ENCODE data around the gene CHST6.
"Not testable (repeated sequence)": the region's sequence is repeated elsewhere in the genome, so short reads cannot be mapped to it uniquely, and the experiment has no call there.

Gene CHST6

DNA sequence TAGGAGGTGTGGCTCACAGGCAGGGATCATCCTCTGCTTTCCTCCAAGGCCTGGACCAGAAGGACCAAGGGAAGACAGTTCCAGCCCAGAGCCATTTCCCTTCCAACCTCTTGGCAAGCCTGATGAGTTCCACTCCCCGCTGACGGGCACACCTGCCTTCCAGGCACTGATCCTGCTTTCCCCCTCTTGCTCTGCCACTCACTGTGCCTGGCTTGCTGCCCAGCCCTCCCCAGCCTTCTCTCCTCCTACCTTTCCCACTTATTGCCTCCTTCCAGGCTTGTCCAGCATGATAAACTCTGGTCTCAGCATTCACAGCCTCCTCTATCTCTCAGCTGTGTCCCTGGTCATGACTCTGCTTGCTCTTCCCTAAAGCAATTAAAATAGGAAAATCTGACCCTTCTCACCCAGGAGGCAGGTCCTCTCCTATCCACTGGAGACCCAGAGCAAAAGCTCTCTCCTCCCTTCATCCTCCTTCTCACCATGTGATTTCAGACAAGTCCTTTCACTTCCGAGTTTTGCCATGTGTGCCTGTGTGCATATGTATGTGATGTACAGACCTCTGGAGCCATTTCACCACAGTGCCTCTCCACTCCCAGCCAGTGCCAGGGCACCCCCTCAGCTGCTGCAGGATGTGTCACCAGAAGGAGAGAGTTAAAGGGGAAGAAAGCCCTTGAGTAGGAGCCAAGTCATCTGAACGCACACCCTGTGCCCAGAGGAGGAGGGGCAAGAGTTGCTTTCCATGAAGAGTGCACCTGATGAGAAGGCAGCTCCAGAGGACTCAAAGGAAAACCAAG lies 17.4 kb downstream of the CHST6 start:
- no peaks in the 10 kb centered on the region for H3K9me3 ChIP-seq (ENCODE audit: control insufficient read depth in 2 of 2, low read length in 2 of 2)
- no peaks in the 10 kb centered on the region for H3K4me1 ChIP-seq (ENCODE audit: control insufficient read depth in 2 of 2, insufficient read depth in 2 of 2, low read length in 2 of 2)
- no peaks in the 10 kb centered on the region for H3K27me3 ChIP-seq (ENCODE audit: control insufficient read depth in 2 of 2, insufficient read depth in 2 of 2, low read length in 2 of 2)
- H3K9ac ChIP-seq (ENCODE audit: low read depth in 1 of 2, low read length in 2 of 2): no peak overlapping the region
- H3K27ac ChIP-seq (ENCODE audit: low read depth in 2 of 2, low read length in 2 of 2): no peak overlapping the region
- no peak overlapping the region for H3K4me3 ChIP-seq (ENCODE audit: low read length in 2 of 2)
- H3K36me3 ChIP-seq (ENCODE audit: control insufficient read depth in 2 of 2, insufficient read depth in 2 of 2, low read length in 2 of 2): no peaks in the 10 kb centered on the region

DNA sequence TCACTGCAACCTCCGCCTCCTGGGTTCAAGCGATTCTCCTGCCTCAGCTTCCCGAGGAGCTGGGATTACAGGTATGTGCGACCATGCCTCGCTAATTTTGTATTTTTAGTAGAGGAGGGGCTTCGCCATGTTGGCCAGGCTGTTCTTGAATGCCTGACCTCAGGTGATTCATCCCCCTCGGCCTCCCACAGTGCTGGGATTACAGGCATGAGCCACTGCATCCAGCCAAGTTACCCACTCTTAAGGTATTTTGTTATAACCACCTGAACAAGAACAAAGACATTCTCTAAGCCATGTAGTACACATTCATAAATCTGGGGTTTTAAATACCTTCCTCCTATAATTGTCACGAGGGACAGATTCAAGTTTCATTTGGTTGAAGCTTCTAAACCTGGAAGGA lies 18.4 kb downstream of the CHST6 start:
- no peaks in the 10 kb centered on the region for H3K4me1 ChIP-seq (ENCODE audit: control insufficient read depth in 2 of 2, insufficient read depth in 2 of 2, low read length in 2 of 2)
- H3K9me3 ChIP-seq (ENCODE audit: control insufficient read depth in 2 of 2, low read length in 2 of 2): no peaks in the 10 kb centered on the region
- H3K9ac ChIP-seq (ENCODE audit: low read depth in 1 of 2, low read length in 2 of 2): no peak overlapping the region
- H3K4me3 ChIP-seq (ENCODE audit: low read length in 2 of 2): no peak overlapping the region
- H3K36me3 ChIP-seq (ENCODE audit: control insufficient read depth in 2 of 2, insufficient read depth in 2 of 2, low read length in 2 of 2): no peaks in the 10 kb centered on the region
- H3K27ac ChIP-seq (ENCODE audit: low read depth in 2 of 2, low read length in 2 of 2): no peak overlapping the region
- H3K27me3 ChIP-seq (ENCODE audit: control insufficient read depth in 2 of 2, insufficient read depth in 2 of 2, low read length in 2 of 2): no peaks in the 10 kb centered on the region

DNA sequence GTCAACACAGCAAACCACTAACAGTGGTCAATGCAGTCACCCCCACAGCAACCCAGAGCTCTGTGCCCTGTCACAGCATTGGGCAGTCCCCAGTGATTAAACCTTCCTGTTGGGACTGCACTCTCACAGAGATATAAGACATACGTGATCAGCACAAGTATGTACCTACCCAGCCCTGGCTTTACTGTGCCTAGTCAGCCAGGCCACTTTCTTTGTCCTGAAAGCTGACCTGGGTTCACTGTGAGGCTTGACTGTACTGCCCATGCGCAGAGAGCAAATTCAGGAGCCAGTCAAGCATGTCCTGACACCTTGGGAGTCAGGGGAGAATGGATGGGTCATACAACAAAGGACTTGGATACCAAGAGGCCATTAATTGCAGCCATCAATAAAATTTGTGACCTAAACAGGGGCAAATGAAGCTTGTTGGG lies 19.8 kb downstream of the CHST6 start:
- Histone ChIP-seq H3K4me3 (ENCODE audit: low read length in 2 of 2) (no peak overlapping the region), H3K9ac (ENCODE audit: low read depth in 1 of 2, low read length in 2 of 2) (no peak overlapping the region), H3K27me3 (ENCODE audit: control insufficient read depth in 2 of 2, insufficient read depth in 2 of 2, low read length in 2 of 2) (no peaks in the 10 kb centered on the region), H3K9me3 (ENCODE audit: control insufficient read depth in 2 of 2, low read length in 2 of 2) (no peaks in the 10 kb centered on the region), H3K36me3 (ENCODE audit: control insufficient read depth in 2 of 2, insufficient read depth in 2 of 2, low read length in 2 of 2) (no peaks in the 10 kb centered on the region), H3K27ac (ENCODE audit: low read depth in 2 of 2, low read length in 2 of 2) (no peak overlapping the region), H3K4me1 (ENCODE audit: control insufficient read depth in 2 of 2, insufficient read depth in 2 of 2, low read length in 2 of 2) (no peaks in the 10 kb centered on the region)

DNA sequence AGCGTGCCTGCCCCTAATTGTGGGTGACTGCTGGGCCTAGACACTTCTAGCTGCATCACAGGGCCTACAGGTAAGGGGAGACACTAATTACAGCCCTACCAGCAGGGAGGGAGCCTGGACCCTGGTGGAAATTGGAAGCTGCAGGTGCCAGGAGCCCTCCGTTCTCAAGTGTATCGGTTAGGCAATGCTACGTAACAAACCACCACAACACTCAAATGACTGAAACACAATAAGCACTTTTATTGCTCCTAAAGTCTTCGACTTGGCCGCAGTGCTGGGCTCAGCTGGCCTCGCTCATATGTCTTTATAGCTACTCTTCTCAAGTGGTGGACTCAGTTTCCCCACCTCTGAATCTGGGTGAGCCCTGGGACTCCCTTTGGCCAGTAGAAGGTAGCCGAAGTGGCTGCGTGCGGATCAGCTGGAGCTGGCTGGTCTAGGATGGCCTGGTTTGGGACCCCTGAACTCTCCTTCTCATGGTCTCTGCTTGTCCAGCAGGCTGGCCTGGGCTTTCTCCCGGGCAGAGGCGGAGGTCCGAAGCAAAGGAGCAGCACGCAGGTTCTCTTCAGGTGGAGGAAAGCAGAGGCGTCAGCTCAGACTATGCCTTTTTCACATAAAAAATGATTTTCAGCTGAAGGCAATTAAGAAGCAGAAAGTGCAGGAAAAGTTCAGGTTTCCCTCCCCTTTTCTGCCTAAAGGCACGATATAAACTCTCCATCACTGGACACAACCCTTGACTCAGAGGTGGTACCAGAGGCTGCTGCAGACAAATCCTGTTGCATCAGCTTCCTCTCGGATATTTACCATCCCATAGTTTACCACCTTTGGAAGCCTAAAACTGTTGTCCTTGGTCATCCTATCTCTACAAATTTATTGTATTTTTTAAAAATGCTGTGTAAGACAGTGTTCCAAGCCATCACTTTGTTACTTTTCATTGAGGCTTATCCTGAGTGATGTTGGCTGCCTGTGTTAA lies 22.0 kb downstream of the CHST6 start:
- no peak overlapping the region for H3K9ac ChIP-seq (ENCODE audit: low read depth in 1 of 2, low read length in 2 of 2)
- H3K9me3 ChIP-seq (ENCODE audit: control insufficient read depth in 2 of 2, low read length in 2 of 2): no peaks in the 10 kb centered on the region
- H3K27ac ChIP-seq (ENCODE audit: low read depth in 2 of 2, low read length in 2 of 2): no peak overlapping the region
- H3K4me1 ChIP-seq (ENCODE audit: control insufficient read depth in 2 of 2, insufficient read depth in 2 of 2, low read length in 2 of 2): no peaks in the 10 kb centered on the region
- H3K36me3 ChIP-seq (ENCODE audit: control insufficient read depth in 2 of 2, insufficient read depth in 2 of 2, low read length in 2 of 2): no peaks in the 10 kb centered on the region
- H3K27me3 ChIP-seq (ENCODE audit: control insufficient read depth in 2 of 2, insufficient read depth in 2 of 2, low read length in 2 of 2): no peaks in the 10 kb centered on the region
- H3K4me3 ChIP-seq (ENCODE audit: low read length in 2 of 2): no peak overlapping the region

DNA sequence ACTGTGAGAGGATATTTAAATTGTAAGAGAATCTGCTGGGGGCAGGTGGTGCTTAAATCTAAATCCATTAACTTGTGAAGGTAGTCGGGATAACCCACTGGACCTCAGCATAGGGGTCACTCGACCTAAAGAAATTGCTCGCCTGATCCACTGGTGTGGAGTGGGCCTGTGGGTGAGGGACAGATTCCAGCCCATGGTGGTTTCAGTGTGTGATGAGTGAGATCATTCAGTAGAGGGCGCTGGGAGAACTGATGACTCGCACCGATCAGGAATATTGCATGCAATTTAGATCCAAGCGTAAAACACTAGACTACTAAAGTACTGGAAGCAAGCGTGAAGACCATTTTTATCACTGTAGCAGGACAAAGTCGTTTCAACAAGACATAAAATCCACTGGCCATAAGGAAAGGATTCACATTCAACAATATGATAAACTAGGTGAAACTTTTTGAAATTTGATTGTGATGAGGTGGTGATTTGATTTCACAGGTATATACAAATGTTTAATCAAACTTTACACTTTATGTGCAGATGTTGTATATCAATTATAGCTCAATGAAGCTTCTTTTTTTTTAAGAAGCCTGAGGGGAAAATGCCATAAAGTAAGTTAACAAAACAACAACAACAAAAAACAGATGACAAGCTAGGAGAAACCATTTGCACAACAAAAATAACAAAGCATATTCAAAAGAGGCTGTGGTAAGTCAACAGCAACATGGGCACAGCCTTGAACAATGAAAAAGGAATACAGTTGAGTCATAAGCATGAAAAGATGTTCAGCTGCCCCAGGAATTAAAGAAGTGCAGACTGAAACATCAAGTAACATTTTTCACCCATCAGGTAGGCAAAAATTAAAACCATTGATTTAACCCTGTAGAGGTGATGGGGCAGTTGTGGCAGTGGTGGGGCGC lies 23.3 kb downstream of the CHST6 start:
- H3K4me1 ChIP-seq (ENCODE audit: control insufficient read depth in 2 of 2, insufficient read depth in 2 of 2, low read length in 2 of 2): no peaks in the 10 kb centered on the region
- no peak overlapping the region for H3K9ac ChIP-seq (ENCODE audit: low read depth in 1 of 2, low read length in 2 of 2)
- no peak overlapping the region for H3K27ac ChIP-seq (ENCODE audit: low read depth in 2 of 2, low read length in 2 of 2)
- H3K27me3 ChIP-seq (ENCODE audit: control insufficient read depth in 2 of 2, insufficient read depth in 2 of 2, low read length in 2 of 2): no peaks in the 10 kb centered on the region
- no peak overlapping the region for H3K4me3 ChIP-seq (ENCODE audit: low read length in 2 of 2)
- no peaks in the 10 kb centered on the region for H3K36me3 ChIP-seq (ENCODE audit: control insufficient read depth in 2 of 2, insufficient read depth in 2 of 2, low read length in 2 of 2)
- no peaks in the 10 kb centered on the region for H3K9me3 ChIP-seq (ENCODE audit: control insufficient read depth in 2 of 2, low read length in 2 of 2)

DNA sequence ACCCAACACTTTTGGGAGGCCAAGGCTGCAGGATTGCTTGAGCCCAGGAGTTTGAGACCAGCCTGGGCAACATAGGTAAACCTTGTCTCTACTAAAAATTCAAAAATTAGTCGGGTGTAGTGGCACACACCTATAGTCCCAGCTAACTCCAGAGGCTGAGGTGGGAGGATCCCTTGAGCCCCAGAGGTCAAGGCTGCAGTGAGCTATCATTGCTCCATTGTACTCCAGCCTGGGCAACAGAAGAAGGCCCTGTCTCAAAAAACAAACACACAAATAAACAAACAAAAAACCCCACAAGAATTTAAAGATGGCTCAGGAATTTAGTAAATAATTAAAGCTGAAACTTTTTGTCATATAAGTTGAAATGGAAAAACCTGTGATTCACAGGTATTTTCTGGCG lies 28.5 kb downstream of the CHST6 start:
- Histone ChIP-seq H3K4me1 (ENCODE audit: control insufficient read depth in 2 of 2, insufficient read depth in 2 of 2, low read length in 2 of 2) (peaks cover 0 to 11% of the 10 kb centered on the region in 2 donors), H3K9ac (ENCODE audit: low read depth in 1 of 2, low read length in 2 of 2) (no peak overlapping the region), H3K27me3 (ENCODE audit: control insufficient read depth in 2 of 2, insufficient read depth in 2 of 2, low read length in 2 of 2) (no peaks in the 10 kb centered on the region), H3K9me3 (ENCODE audit: control insufficient read depth in 2 of 2, low read length in 2 of 2) (no peaks in the 10 kb centered on the region), H3K36me3 (ENCODE audit: control insufficient read depth in 2 of 2, insufficient read depth in 2 of 2, low read length in 2 of 2) (no peaks in the 10 kb centered on the region), H3K27ac (ENCODE audit: low read depth in 2 of 2, low read length in 2 of 2) (no peak overlapping the region), H3K4me3 (ENCODE audit: low read length in 2 of 2) (no peak overlapping the region)

DNA sequence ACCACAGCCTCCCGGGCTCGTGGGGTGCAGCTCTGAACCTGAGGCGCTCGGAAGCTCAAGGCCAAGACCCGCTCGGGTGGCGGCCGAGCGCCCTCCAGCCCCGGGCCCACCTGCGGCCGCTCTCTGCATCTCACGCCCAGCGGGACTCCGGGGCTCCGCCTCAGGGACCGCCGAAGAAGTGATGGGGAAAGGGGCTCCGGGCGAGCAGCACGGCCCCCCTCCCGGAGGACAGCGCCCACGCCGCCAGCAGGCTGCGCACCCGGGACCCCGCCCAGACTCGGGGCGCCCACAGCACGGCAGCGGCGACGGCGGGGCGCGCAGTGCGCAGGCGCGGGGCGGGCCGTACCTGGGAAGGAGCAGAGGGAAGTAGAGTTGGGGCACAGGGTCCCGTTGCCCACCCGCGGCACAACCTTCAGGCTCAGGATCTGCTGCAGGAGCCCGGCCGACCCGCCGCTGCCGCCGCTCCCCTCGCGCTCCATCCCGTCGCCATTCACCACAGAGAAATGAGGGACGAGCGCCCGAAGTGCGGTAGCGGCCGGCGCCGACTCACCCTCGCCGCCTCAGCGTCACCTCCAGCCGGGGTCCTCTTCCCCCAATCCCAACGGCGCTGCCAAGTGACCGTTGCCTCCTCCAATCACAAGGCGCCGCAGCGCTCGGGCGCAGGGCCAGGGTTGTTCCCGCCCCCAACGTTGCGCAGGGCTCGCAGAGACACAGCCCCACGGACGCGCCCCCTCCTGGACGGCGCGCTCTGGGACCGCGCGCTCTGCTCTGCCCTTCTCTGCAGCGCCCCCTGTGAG lies 30.9 kb downstream of the CHST6 start, which contains the start of gene TMEM170A:
TSS of gene TMEM170A (minus strand) at position 568 of the 797 bp plus-strand sequence. CDS start at position 479, 89 bp downstream.
- H3K27me3 ChIP-seq (ENCODE audit: control insufficient read depth in 2 of 2, insufficient read depth in 2 of 2, low read length in 2 of 2): no peaks in the 10 kb centered on the region
- peak within 1 kb of the TSS; percentile 98 to 100 for H3K27ac ChIP-seq (ENCODE audit: low read depth in 2 of 2, low read length in 2 of 2)
- H3K9me3 ChIP-seq (ENCODE audit: control insufficient read depth in 2 of 2, low read length in 2 of 2): no peaks in the 10 kb centered on the region
- H3K36me3 ChIP-seq (ENCODE audit: control insufficient read depth in 2 of 2, insufficient read depth in 2 of 2, low read length in 2 of 2): no peaks in the 10 kb centered on the region
- peaks cover 11 to 26% of the 10 kb centered on the region in 2 donors for H3K4me1 ChIP-seq (ENCODE audit: control insufficient read depth in 2 of 2, insufficient read depth in 2 of 2, low read length in 2 of 2)
- peak within 1 kb of the TSS; percentile 82 to 98 for H3K4me3 ChIP-seq (ENCODE audit: low read length in 2 of 2)
- H3K9ac ChIP-seq (ENCODE audit: low read depth in 1 of 2, low read length in 2 of 2): peak within 1 kb of the TSS; percentile 80 to 96

DNA sequence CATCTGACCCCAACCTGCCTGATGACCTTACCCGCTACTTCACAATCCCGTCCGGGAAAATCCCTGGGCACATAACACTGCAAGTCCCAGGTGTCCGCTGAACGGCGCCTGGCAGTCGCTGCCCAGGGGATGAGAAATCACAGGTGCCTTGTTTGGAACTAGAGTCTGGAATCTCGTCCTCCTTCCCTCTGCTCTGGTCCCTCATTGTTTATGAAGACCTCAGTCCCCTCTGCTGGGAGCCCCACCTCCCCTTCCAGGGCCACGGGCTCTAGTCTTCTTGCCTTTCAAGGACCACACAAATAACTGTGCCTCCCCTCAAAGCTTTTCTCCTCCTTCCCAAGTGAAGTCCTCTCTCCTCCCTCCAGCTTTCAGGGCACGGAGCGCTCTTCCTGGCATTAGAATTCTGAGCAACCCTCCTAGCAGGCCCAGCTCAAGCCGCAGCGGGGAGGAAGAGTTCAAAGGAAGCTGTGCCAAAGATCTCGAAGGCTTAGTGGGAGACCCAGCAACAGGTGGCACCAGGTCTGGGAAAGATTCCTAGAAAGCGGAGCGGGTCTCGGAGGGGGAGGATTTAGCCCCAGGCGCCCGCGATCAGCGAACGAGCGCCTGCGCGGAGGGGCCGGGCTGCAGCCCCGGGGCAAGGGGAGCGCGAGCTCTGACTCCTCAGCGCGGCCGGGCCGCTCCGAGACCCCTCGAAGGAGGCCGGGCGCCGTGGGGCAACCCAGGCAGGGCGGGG lies 31.7 kb downstream of the CHST6 start:
- H3K36me3 ChIP-seq (ENCODE audit: control insufficient read depth in 2 of 2, insufficient read depth in 2 of 2, low read length in 2 of 2); H3K9me3 ChIP-seq (ENCODE audit: control insufficient read depth in 2 of 2, low read length in 2 of 2); H3K27me3 ChIP-seq (ENCODE audit: control insufficient read depth in 2 of 2, insufficient read depth in 2 of 2, low read length in 2 of 2): not testable (repeated sequence)
- Histone ChIP-seq H3K4me3 (ENCODE audit: low read length in 2 of 2) (peak overlapping the region; percentile 82 to 98), H3K4me1 (ENCODE audit: control insufficient read depth in 2 of 2, insufficient read depth in 2 of 2, low read length in 2 of 2) (peaks cover 13 to 29% of the 10 kb centered on the region in 2 donors), H3K9ac (ENCODE audit: low read depth in 1 of 2, low read length in 2 of 2) (peak overlapping the region; percentile 80 to 96), H3K27ac (ENCODE audit: low read depth in 2 of 2, low read length in 2 of 2) (peak overlapping the region; percentile 98 to 100)
